B cell (primary cell): ENCODE data around the gene FYB2. TPM values are rescaled to one million over a fixed set of nuclear protein-coding genes. Genes with fewer than 3 reads are reported as not detected.

Source experiments
- ATAC-seq: fragments of 200-7000 bp; cut with Tn5 transposase; one replicate; pipeline ENCODE4 v1.10.0; 2021; ENCODE audit warnings: low read depth, mild to moderate bottlenecking, moderate number of reproducible peaks, moderate library complexity
- CTCF ChIA-PET: fragments of 350-600 bp; sonication (Branson Sonifier 250); formaldehyde crosslinking; loops from one replicate; lab custom pipeline; 2021; ENCODE audit warnings: antibody characterized with exemption, inconsistent platforms; lab: Charles Lee
- POLR2A ChIA-PET: fragments of 350-600 bp; sonication (Branson Sonifier 250); formaldehyde crosslinking; loops from one replicate; lab custom pipeline; 2021; ENCODE audit warnings: antibody characterized with exemption; lab: Charles Lee
- DNase-seq: peaks from one replicate; pipeline ENCODE4 v3.0.0; 2013
- H2AFZ ChIP-seq: 2 replicates; pipeline ENCODE4 v1.6.1; 2012; ENCODE audit warnings: mild to moderate bottlenecking, low read depth, low read length; ENCODE audit not compliant: insufficient read depth, poor library complexity, severe bottlenecking
- H3K27ac ChIP-seq, 2 donors: 1 replicate in 1 of 2; 2 replicates in 1 of 2; pipeline ENCODE4 v1.5.1; 2012 to 2013; ENCODE audit warnings: low read length in 2 of 2, mild to moderate bottlenecking in 2 of 2, moderate library complexity in 1 of 2
- H3K27me3 ChIP-seq, 4 experiments: fragments of 200-600 bp in 1 of 4; sonication (generic) in 1 of 4; replicated peaks in 1 of 4; 1 replicate in 2 of 4; 2 replicates in 2 of 4; pipeline versions ENCODE4 v1.6.1 to v1.7.0; 2013 to 2016; ENCODE audit warnings: low read length in 3 of 4, mild to moderate bottlenecking in 2 of 4, mixed read lengths in 1 of 4, moderate library complexity in 1 of 4; ENCODE audit not compliant: insufficient read depth in 4 of 4, control insufficient read depth in 3 of 4; ENCODE audit errors: control extremely low read depth in 1 of 4
- H3K36me3 ChIP-seq, 2 experiments: replicated peaks in 1 of 2; 1 replicate in 1 of 2; 2 replicates in 1 of 2; pipeline versions ENCODE4 v1.6.1 to v1.7.1; 2013; ENCODE audit warnings: low read length in 1 of 2; ENCODE audit not compliant: insufficient read depth in 2 of 2, control insufficient read depth in 1 of 2; ENCODE audit errors: control extremely low read depth in 1 of 2, extremely low read depth in 1 of 2
- H3K4me1 ChIP-seq, 2 donors: fragments of 200-600 bp in 1 of 2; sonication (generic) in 1 of 2; 1 replicate in 1 of 2; 2 replicates in 1 of 2; pipeline versions ENCODE4 v1.5.1 to v1.6.1; 2013 to 2017; ENCODE audit warnings: low read length in 2 of 2; ENCODE audit not compliant: control insufficient read depth in 2 of 2, insufficient read depth in 2 of 2
- H3K4me2 ChIP-seq: replicated peaks from 2 replicates; pipeline ENCODE3; 2012; ENCODE audit warnings: mild to moderate bottlenecking, low read depth, low read length; ENCODE audit not compliant: poor library complexity, severe bottlenecking
- H3K4me3 ChIP-seq, 5 experiments: fragments of 200-600 bp in 1 of 5; sonication (generic) in 1 of 5; 1 replicate in 3 of 5; 2 replicates in 2 of 5; pipeline versions ENCODE4 v1.5.1 to v1.7.0; 2011 to 2016; ENCODE audit warnings: low read length in 4 of 5, mild to moderate bottlenecking in 4 of 5, low read depth in 2 of 5, control low read depth in 1 of 5, moderate library complexity in 1 of 5; ENCODE audit not compliant: insufficient read depth in 1 of 5; ENCODE audit errors: control extremely low read depth in 1 of 5, extremely low read depth in 1 of 5
- H3K79me2 ChIP-seq: fragments of 200-600 bp; sonication (generic); one replicate; pipeline ENCODE4 v1.6.0; 2016; ENCODE audit warnings: low read length; ENCODE audit not compliant: control insufficient read depth, insufficient read depth
- H3K9ac ChIP-seq: fragments of 200-600 bp; sonication (generic); 2 replicates; pipeline ENCODE4 v1.6.1; 2017; ENCODE audit warnings: mild to moderate bottlenecking, low read length, moderate library complexity
- H3K9me3 ChIP-seq, 3 donors: one replicate each; pipeline versions ENCODE4 v1.6.1 to v1.7.1; 2013; ENCODE audit warnings: low read length in 2 of 3; ENCODE audit not compliant: control insufficient read depth in 2 of 3, insufficient read depth in 1 of 3; ENCODE audit errors: control extremely low read depth in 1 of 3
- H4K20me1 ChIP-seq: 2 replicates; pipeline ENCODE4 v1.6.0; 2012; ENCODE audit warnings: mild to moderate bottlenecking, low read length; ENCODE audit not compliant: insufficient read depth, control insufficient read depth, poor library complexity, severe bottlenecking
- H3K27ac Mint-ChIP-seq: one replicate; pipeline ENCODE4 v1.8.0; 2021; ENCODE audit warnings: mixed read lengths
- H3K27me3 Mint-ChIP-seq: one replicate; pipeline ENCODE4 v1.8.0; 2021; ENCODE audit warnings: mixed read lengths
- H3K4me1 Mint-ChIP-seq: one replicate; pipeline ENCODE4 v1.8.0; 2021; ENCODE audit warnings: mixed read lengths
- H3K4me3 Mint-ChIP-seq: one replicate; pipeline ENCODE4 v1.8.0; 2021; ENCODE audit warnings: mixed read lengths
- H3K9me3 Mint-ChIP-seq: one replicate; pipeline ENCODE4 v1.8.0; 2022; ENCODE audit warnings: mixed read lengths; ENCODE audit not compliant: insufficient read depth
- EZH2 ChIP-seq: IDR thresholded peaks from 2 replicates; pipeline ENCODE4 v1.6.1; 2012; ENCODE audit warnings: borderline replicate concordance, low read depth, mild to moderate bottlenecking, moderate library complexity, low read length; ENCODE audit not compliant: insufficient read depth, poor library complexity, severe bottlenecking
- WGBS: methylation state at CpG from one replicate; pipeline ENCODE4 v1.1.5; 2013; ENCODE audit warnings: missing lambda C conversion rate; ENCODE audit not compliant: insufficient coverage; 5-methylcytosine and 5-hydroxymethylcytosine counted together
- intact Hi-C: fragments of 100-400 bp; cut with micrococcal nuclease; formaldehyde crosslinking; loops from one replicate; pipeline ENCODE4 v1.10.0; 2022
- polyA plus RNA-seq: library from polyadenylated mRNA; depleted of rRNA; stranded (reverse); fragments of >200 nt; gene quantifications from 2 replicates; pipeline ENCODE4 v1.2.3, GENCODE V29; 2012
- total RNA-seq, 2 donors: library from RNA; stranded (reverse); fragments of 120-200 nt in 1 of 2; gene quantifications; 1 replicate in 1 of 2; 2 replicates in 1 of 2; pipeline versions ENCODE4 v1.2.3 to v1.2.4, GENCODE V29; 2013 to 2022
- TF ChIP-seq, protein P1 (sequence below): fragments of 200-600 bp; IDR thresholded peaks from one replicate; pipeline ENCODE4 v1.8.0; 2022; ENCODE audit warnings: antibody characterized with exemption, mild to moderate bottlenecking

FYB2 gene
- total and polyA plus RNA-seq, 2 donors (not counting 1 experiment from before 2014, with no cell fraction given): not detected

DNA sequence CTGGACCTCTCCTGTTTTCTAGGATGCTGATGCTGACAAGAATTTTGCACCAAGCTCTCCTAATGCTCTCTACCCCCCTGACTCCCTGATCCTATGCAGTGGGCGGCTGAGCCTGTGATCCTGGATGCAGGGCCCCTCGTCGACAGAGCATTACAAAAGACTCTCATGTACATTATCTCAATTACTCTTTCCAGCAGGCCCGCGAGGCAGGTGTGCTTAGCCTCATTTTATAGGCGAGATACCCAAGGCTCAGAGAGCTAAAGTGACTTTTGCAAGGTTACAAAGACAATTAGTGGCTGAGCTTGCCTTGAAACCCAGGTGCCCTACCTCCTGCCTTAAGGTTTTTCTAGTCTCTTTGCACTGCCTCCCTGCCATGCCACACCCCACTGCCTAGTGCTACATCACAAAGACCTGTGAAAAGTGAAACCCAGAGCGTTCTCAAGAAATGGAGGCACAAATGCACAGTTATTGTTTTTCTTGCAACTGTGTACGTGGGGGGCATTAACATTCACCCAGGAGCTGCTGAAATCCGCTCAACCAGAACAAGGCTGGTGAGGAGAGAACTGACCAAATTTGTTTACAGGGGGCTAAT, 25.4 kb upstream of the FYB2 start:
- Histone ChIP-seq H4K20me1 (no peaks in the 10 kb centered on the region), H3K4me3 (no peak overlapping the region), H3K9me3 (peaks cover 0 to under 1% (median 0%) of the 10 kb centered on the region in 3 donors), H3K4me1 (no peaks in the 10 kb centered on the region), H3K27me3 (no peaks in the 10 kb centered on the region), H3K36me3 (no peaks in the 10 kb centered on the region), H3K9ac (no peak overlapping the region), H2AFZ (no peak overlapping the region), H3K79me2 (no peaks in the 10 kb centered on the region), H3K4me2 (no peak overlapping the region), H3K27ac (no peak overlapping the region)
- Mint-ChIP-seq H3K27me3 (peaks cover 25% of the 10 kb centered on the region), H3K4me3 (no peak overlapping the region), H3K4me1 (no peaks in the 10 kb centered on the region), H3K9me3 (no peaks in the 10 kb centered on the region), H3K27ac (no peak overlapping the region)
- intact Hi-C loops: no loop called here
- DNase-seq (no peak), ATAC-seq (no peak)
- 89% methylated on average over 6 of the region's 9 CpGs for WGBS
- ChIA-PET CTCF (interaction anchor here (1.6 to 4.0 kb wide), 2 partner anchors 10 to 13 kb away, joined by 4 to 26 read pairs; no protein-coding TSS in a partner anchor), POLR2A (no interaction called here)
- TF ChIP-seq, protein P1, sequence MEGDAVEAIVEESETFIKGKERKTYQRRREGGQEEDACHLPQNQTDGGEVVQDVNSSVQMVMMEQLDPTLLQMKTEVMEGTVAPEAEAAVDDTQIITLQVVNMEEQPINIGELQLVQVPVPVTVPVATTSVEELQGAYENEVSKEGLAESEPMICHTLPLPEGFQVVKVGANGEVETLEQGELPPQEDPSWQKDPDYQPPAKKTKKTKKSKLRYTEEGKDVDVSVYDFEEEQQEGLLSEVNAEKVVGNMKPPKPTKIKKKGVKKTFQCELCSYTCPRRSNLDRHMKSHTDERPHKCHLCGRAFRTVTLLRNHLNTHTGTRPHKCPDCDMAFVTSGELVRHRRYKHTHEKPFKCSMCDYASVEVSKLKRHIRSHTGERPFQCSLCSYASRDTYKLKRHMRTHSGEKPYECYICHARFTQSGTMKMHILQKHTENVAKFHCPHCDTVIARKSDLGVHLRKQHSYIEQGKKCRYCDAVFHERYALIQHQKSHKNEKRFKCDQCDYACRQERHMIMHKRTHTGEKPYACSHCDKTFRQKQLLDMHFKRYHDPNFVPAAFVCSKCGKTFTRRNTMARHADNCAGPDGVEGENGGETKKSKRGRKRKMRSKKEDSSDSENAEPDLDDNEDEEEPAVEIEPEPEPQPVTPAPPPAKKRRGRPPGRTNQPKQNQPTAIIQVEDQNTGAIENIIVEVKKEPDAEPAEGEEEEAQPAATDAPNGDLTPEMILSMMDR: no peak
- no peak for TF ChIP-seq EZH2

DNA sequence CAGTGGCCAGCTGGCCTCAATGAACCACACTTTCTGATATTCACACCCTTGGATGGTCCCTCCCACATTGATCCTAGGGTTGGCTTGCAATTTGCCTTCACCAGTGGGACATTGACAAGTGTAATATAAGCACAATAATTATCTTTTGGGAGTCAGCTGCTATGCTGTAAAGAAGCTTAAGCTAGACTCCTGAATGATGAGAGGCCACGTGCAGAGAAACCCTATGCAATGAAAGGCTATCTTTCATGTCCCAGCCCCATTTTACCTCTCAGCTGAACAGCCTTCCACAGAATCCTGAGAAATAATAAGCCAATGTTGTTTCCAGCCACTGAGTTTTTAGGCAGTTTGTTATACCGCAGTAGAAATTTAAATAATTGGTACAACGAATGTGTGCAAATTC, 24.3 kb upstream of the FYB2 start:
- no peak for TF ChIP-seq EZH2
- TF ChIP-seq, protein P1: no peak
- no CpG with 5 or more reads among the region's 3 CpGs for WGBS
- no peak for DNase-seq
- Histone ChIP-seq H3K4me2 (no peak overlapping the region), H3K9me3 (peaks cover 0 to 3% (median 0%) of the 10 kb centered on the region in 3 donors), H3K27me3 (peaks cover 0 to 10% (median 0%) of the 10 kb centered on the region in 4 experiments), H3K4me3 (no peak overlapping the region), H3K36me3 (no peaks in the 10 kb centered on the region), H3K4me1 (no peaks in the 10 kb centered on the region), H3K79me2 (no peaks in the 10 kb centered on the region), H2AFZ (no peak overlapping the region), H3K9ac (no peak overlapping the region), H3K27ac (no peak overlapping the region), H4K20me1 (no peaks in the 10 kb centered on the region)
- Mint-ChIP-seq H3K4me1 (no peaks in the 10 kb centered on the region), H3K27ac (no peak overlapping the region), H3K9me3 (no peaks in the 10 kb centered on the region), H3K4me3 (no peak overlapping the region), H3K27me3 (peaks cover 31% of the 10 kb centered on the region)
- CTCF ChIA-PET: interaction anchor here (1.6 to 4.0 kb wide), 2 partner anchors 9 to 11 kb away, joined by 4 to 26 read pairs; no protein-coding TSS in a partner anchor
- intact Hi-C loops: no loop called here
- POLR2A ChIA-PET: no interaction called here
- no peak for ATAC-seq
